Measurements from ENCODE around the gene PARVG. TPM values are rescaled to one million over a fixed set of nuclear protein-coding genes. Genes with fewer than 3 reads are reported as not detected.
A peak's percentile ranks its signal among the peaks of the same experiment; 100 is the strongest.

The PARVG gene
- total RNA-seq, 4 donors from 2014 or later, result 0.19 to 4.8 (median 2.7) TPM

DNA sequence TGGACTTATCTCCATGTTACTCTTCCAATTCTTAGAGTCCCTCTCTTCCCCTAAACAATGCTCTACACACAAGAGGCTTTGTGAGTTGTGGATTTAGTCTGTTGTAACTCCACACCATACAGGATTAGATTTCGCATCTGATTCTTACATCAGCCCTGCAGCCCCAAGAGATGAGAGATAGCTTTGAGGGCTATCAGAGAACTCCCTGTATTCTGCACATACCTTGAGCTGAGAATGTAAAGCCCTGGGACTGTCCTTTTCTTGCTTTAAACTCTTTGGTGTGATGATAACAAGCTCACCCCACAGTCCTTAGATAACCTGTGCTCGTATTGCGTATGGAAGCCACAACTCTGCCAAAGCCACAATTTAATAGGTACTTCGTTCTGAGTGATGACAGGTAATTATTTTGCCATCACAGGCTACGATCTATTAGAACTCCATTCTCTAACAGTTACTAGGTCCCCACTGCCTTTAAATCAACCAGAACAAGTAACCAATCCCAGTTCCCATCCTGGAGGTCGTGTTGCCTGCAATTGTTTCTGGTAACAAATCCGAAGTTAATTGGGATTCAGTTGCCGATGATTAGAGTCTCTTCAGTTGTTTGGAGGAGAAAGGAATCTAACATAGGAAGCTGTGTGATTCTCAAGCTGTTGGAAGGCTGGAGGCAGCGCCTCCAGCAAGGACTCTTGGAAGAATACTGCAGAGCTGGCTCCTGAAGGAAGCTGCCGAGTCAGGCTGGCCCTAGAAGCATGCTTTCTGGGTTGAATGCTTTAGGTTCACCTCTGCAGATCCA is 1.3 kb upstream of the PARVG start:
- intact Hi-C loops (cut with DNase I; ENCODE audit: low total_unique reads) (loop anchor here (10.0 kb wide), 1 partner anchor 185 kb away; no protein-coding TSS in a partner anchor), in situ Hi-C loops (cut with MboI; ENCODE audit: low sequenced_read_pairs in 4 of 4) (no loop called here)
- peaks cover 15 to 21% (median 16%) of the 10 kb centered on the region in 3 donors for H3K27me3 ChIP-seq
- H3K9me3 ChIP-seq, result no peaks in the 10 kb centered on the region
- no peaks in the 10 kb centered on the region for H3K36me3 ChIP-seq
- no peak overlapping the region for H3K4me3 ChIP-seq
- H3K4me1 ChIP-seq, result no peaks in the 10 kb centered on the region
- no peak for DNase-seq
- ATAC-seq, result no peak
- TF ChIP-seq, protein P1, sequence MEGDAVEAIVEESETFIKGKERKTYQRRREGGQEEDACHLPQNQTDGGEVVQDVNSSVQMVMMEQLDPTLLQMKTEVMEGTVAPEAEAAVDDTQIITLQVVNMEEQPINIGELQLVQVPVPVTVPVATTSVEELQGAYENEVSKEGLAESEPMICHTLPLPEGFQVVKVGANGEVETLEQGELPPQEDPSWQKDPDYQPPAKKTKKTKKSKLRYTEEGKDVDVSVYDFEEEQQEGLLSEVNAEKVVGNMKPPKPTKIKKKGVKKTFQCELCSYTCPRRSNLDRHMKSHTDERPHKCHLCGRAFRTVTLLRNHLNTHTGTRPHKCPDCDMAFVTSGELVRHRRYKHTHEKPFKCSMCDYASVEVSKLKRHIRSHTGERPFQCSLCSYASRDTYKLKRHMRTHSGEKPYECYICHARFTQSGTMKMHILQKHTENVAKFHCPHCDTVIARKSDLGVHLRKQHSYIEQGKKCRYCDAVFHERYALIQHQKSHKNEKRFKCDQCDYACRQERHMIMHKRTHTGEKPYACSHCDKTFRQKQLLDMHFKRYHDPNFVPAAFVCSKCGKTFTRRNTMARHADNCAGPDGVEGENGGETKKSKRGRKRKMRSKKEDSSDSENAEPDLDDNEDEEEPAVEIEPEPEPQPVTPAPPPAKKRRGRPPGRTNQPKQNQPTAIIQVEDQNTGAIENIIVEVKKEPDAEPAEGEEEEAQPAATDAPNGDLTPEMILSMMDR (IDR thresholded peaks at IDR 0.05 in 4 of 5, conservative IDR thresholded peaks at IDR 0.05 in 1 of 5), result no peak
- TF ChIP-seq POLR2A (IDR thresholded peaks at IDR 0.05), result no peak
- H3K27ac ChIP-seq, result no peak overlapping the region

DNA sequence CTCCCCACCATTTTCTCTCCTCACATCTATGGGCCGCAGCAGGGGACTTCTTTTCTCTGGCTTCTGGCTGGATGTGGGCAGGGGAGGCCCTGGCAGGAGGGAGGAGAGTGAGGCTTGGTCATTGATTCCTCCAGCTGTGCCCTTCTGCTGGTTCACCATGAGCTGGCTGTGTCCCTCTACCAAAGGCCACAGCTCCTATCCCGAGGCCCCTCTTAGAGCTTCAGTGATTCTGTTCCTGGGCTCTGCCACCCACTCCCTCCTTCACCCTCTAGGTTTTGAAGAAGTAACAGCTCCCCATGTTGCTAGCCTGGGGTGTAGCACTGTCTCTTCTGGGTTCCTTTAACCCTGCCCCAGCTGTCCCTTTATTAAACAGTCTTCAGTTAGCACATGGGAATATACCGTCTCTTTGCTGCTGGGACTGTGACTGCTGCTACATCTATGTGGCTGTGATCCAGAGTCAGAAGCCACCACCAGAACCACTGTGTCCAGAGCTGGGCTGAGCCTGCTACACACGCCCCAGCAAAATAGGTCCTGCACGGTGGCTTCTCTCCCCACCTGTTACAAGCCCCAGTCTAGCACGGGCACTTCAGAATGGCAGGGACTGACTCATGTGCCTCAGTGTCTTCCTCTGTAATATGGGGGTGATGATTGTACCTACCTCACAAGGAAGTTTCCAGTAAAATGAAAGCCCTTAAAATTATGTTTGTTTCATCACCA is 578 bp upstream of the PARVG start:
- H3K27me3 ChIP-seq, result peaks cover 15 to 21% (median 16%) of the 10 kb centered on the region in 3 donors

DNA sequence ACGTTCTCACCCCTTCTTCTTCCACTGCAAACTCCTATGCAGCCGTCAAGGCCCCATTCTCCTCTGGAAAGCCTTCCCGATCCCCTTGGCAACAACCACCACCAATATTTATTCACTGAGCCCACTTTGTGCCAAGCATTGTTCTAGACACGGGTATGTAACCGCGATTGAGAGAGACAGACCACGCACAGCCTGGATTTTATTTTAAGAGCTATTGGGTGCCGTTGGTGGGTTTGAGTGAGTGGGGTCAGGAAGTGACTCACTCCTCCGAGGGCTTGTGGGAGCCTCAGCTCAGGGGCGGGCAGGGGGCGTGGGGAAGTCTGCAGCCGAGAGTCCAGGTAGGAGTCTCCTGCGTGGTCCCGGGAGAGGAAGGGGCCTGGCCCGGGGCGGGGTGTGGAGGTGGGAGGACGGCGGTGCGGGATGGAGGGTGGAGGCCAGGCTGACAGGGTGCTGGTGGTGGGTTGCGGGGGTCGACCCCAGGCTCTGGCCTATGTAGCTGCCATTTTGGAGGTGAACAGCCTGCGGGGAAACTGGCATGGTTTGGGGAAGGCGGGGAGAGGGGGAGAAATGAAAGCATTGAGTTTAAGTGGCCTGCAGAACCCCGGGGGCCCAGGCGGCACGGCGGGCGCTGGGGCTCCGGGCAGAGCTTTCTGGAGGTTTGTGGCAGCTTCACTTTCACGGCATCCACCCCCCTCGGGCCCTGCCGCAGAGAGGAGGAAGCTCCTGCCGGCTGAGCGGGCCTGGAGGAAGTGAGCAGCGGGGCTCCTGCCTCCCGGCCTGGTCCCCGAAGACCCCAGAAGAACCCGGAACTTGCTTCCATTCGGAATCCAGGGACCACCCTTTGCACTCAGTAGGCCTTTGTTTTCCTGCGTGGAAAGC is 547 bp downstream of the PARVG start:
- ATAC-seq (no peak), DNase-seq (no peak)
- Histone ChIP-seq H3K4me3 (peak overlapping the region in 1 of 4 donors; percentile 34), H3K27me3 (peaks cover 15 to 21% (median 16%) of the 10 kb centered on the region in 3 donors), H3K4me1 (no peaks in the 10 kb centered on the region), H3K27ac (peak overlapping the region in 1 of 4 donors; percentile 23), H3K9me3 (no peaks in the 10 kb centered on the region), H3K36me3 (no peaks in the 10 kb centered on the region)
- in situ Hi-C loops (cut with MboI; ENCODE audit: low sequenced_read_pairs in 4 of 4), result no loop called here
- intact Hi-C loops (cut with DNase I; ENCODE audit: low total_unique reads), result no loop called here
- peak in 1 of 2 donors; percentile 7 for TF ChIP-seq POLR2A (IDR thresholded peaks at IDR 0.05)
- TF ChIP-seq, protein P1 (IDR thresholded peaks at IDR 0.05 in 4 of 5, conservative IDR thresholded peaks at IDR 0.05 in 1 of 5), result no peak

More for the DNA sequence above, 578 bp upstream of the PARVG start:
- intact Hi-C loops (cut with DNase I; ENCODE audit: low total_unique reads), result loop anchor here (10.0 kb wide), 1 partner anchor 185 kb away; no protein-coding TSS in a partner anchor
- ATAC-seq (no peak), DNase-seq (no peak)
- H3K27ac ChIP-seq, result no peak overlapping the region
- no peaks in the 10 kb centered on the region for H3K9me3 ChIP-seq
- TF ChIP-seq POLR2A (IDR thresholded peaks at IDR 0.05), result no peak
- TF ChIP-seq, protein P1 (IDR thresholded peaks at IDR 0.05 in 4 of 5, conservative IDR thresholded peaks at IDR 0.05 in 1 of 5), result no peak
- H3K4me1 ChIP-seq, result no peaks in the 10 kb centered on the region
- no peaks in the 10 kb centered on the region for H3K36me3 ChIP-seq
- in situ Hi-C loops (cut with MboI; ENCODE audit: low sequenced_read_pairs in 4 of 4), result no loop called here
- no peak overlapping the region for H3K4me3 ChIP-seq

DNA sequence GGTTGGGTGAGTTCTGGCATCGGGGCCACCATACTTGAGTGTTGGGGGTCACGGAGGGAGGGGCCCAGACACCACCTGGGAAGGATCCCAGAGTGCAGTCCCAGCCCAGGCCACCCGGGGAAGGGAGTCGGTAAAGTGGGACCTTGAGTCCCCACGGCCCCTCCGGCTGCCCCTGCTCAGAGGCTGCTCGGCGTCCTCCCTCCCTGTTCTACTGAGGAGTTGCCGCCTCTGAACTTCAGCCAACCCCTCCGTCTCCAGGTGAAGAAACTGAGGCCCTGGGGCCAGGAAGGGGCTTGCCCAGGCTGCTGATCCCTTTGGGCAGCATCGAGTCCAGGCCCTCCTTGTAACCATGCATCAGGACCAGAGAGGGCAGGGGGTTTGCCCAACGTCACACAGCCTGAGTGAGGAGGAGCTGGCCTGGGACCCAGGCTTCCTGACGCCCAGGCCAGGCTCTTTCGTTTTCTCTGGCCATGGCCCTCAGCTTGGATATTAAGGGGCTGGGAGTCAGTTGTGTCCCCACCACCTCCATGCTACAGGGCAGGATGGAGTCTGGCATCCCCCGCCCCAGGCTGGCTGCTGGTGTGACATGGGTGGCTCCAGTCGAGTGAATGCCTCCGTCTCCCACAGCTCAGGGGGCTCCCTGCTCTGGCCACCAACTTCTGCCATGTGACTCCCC is 1.3 kb downstream of the PARVG start:
- in situ Hi-C loops (cut with MboI; ENCODE audit: low sequenced_read_pairs in 4 of 4), result no loop called here

More for the DNA sequence above, 1.3 kb downstream of the PARVG start:
- intact Hi-C loops (cut with DNase I; ENCODE audit: low total_unique reads), result no loop called here
- H3K36me3 ChIP-seq, result no peaks in the 10 kb centered on the region
- H3K9me3 ChIP-seq, result no peaks in the 10 kb centered on the region
- H3K4me1 ChIP-seq, result no peaks in the 10 kb centered on the region
- peaks cover 15 to 21% (median 16%) of the 10 kb centered on the region in 3 donors for H3K27me3 ChIP-seq
- TF ChIP-seq, protein P1 (IDR thresholded peaks at IDR 0.05 in 4 of 5, conservative IDR thresholded peaks at IDR 0.05 in 1 of 5), result no peak
- TF ChIP-seq POLR2A (IDR thresholded peaks at IDR 0.05), result no peak
- H3K27ac ChIP-seq, result peak overlapping the region in 1 of 4 donors; percentile 23
- DNase-seq (no peak), ATAC-seq (no peak)
- H3K4me3 ChIP-seq, result peak overlapping the region in 1 of 4 donors; percentile 34

Data from gastrocnemius medialis (tissue), 4 donors.